CD4-positive, CD25-positive, alpha-beta regulatory T cell (primary cell): ENCODE results near the gene RAB11A. TPM values are rescaled to one million over a fixed set of nuclear protein-coding genes. Genes with fewer than 3 reads are reported as not detected.

Experiments used
- ATAC-seq, 2 donors: fragments of 150-1000 bp; cut with Tn5 transposase; one replicate each; pipeline ENCODE4 v1.10.0; 2021; ENCODE audit warnings: low read depth in 2 of 2, moderate number of reproducible peaks in 2 of 2, moderate library complexity in 1 of 2
- DNase-seq, 3 donors: peaks; one replicate each; pipeline versions ENCODE4 v3.0.0 to v3.0.0-alpha.2; 2012 to 2022; ENCODE audit warnings: mixed read lengths in 1 of 3
- H3K27ac ChIP-seq: one replicate; pipeline ENCODE4 v1.7.0; 2013; ENCODE audit warnings: mild to moderate bottlenecking, low read length; ENCODE audit not compliant: insufficient read depth, poor library complexity, severe bottlenecking
- H3K27me3 ChIP-seq: one replicate; pipeline ENCODE4 v1.7.0; 2013; ENCODE audit warnings: low read length; ENCODE audit not compliant: control insufficient read depth, insufficient read depth
- H3K36me3 ChIP-seq: one replicate; pipeline ENCODE4 v1.7.0; 2013; ENCODE audit warnings: mild to moderate bottlenecking, low read length, moderate library complexity; ENCODE audit not compliant: control insufficient read depth, insufficient read depth
- H3K4me1 ChIP-seq: 2 replicates; pipeline ENCODE4 v1.7.0; 2013; ENCODE audit warnings: mild to moderate bottlenecking, low read length; ENCODE audit not compliant: insufficient read depth, control insufficient read depth, poor library complexity, severe bottlenecking
- H3K4me3 ChIP-seq: one replicate; pipeline ENCODE4 v1.7.0; 2013; ENCODE audit warnings: low read depth, mild to moderate bottlenecking, low read length, moderate library complexity
- H3K9me3 ChIP-seq, 2 experiments: 1 replicate in 1 of 2; 2 replicates in 1 of 2; pipeline ENCODE4 v1.7.0; 2013; ENCODE audit warnings: low read length in 2 of 2, mild to moderate bottlenecking in 1 of 2, moderate library complexity in 1 of 2; ENCODE audit not compliant: control insufficient read depth in 2 of 2
- H3K27ac Mint-ChIP-seq, 3 donors: one replicate each; pipeline ENCODE4 v1.8.0; 2020 to 2022; ENCODE audit warnings: mild to moderate bottlenecking in 3 of 3, mixed read lengths in 3 of 3, moderate library complexity in 2 of 3
- H3K27me3 Mint-ChIP-seq: one replicate; pipeline ENCODE4 v1.8.0; 2022; ENCODE audit warnings: mild to moderate bottlenecking, mixed read lengths
- H3K36me3 Mint-ChIP-seq: one replicate; pipeline ENCODE4 v1.8.0; 2020; ENCODE audit warnings: mixed read lengths
- H3K4me1 Mint-ChIP-seq, 4 donors: one replicate each; pipeline ENCODE4 v1.8.0; 2020 to 2022; ENCODE audit warnings: mixed read lengths in 4 of 4, mild to moderate bottlenecking in 1 of 4
- H3K4me3 Mint-ChIP-seq, 4 donors: one replicate each; pipeline ENCODE4 v1.8.0; 2020 to 2022; ENCODE audit warnings: mild to moderate bottlenecking in 4 of 4, mixed read lengths in 4 of 4, moderate library complexity in 3 of 4
- H3K9me3 Mint-ChIP-seq, 7 donors: one replicate each; pipeline ENCODE4 v1.8.0; 2020 to 2022; ENCODE audit warnings: mixed read lengths in 7 of 7, mild to moderate bottlenecking in 3 of 7, moderate library complexity in 2 of 7
- polyA plus RNA-seq, 4 donors: library from polyadenylated mRNA; unstranded; fragments of 300-500 nt; fragmentation: Illumina TruSeq; gene quantifications; one replicate each; pipeline ENCODE4 v1.2.3, GENCODE V29; 2021
- total RNA-seq: library from RNA; stranded (reverse); gene quantifications from one replicate; pipeline ENCODE4 v1.2.3, GENCODE V29; 2022

Gene RAB11A
- total and polyA plus RNA-seq, 5 donors from 2014 or later = 115 to 330 (median 252) TPM

DNA sequence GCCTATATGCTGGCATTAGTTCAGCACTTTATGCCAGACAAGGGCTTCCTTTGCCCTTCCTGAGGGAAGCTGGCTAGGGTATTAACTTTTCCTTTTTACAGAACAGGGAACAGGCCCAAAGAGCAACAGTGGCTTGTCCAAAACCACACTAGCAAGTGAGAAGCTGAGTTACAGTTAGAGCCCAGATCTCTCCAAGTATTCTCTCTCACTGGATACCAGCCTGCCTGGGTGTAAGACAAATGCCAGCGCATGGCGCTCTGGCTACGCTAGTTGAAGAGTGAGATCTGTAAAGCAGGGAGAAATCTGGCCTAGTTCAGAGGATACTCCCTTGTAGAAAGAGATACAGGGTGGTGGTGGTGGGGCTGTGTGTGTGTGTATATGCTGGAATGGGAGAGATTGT lies 38.4 kb downstream of the RAB11A start:
- Histone ChIP-seq H3K4me1 (no peaks in the 10 kb centered on the region), H3K27ac (no peak overlapping the region), H3K4me3 (no peak overlapping the region), H3K27me3 (no peaks in the 10 kb centered on the region), H3K9me3 (no peaks in the 10 kb centered on the region), H3K36me3 (peaks cover 33% of the 10 kb centered on the region)
- H3K27me3 Mint-ChIP-seq = no peaks in the 10 kb centered on the region
- H3K36me3 Mint-ChIP-seq = peaks cover 42% of the 10 kb centered on the region
- ATAC-seq (no peak), DNase-seq (no peak)
- no peak overlapping the region for H3K4me3 Mint-ChIP-seq
- peaks cover 0 to 3% (median 0%) of the 10 kb centered on the region in 7 donors for H3K9me3 Mint-ChIP-seq
- no peak overlapping the region for H3K27ac Mint-ChIP-seq
- H3K4me1 Mint-ChIP-seq = peaks cover 0 to 6% (median 0%) of the 10 kb centered on the region in 4 donors

DNA sequence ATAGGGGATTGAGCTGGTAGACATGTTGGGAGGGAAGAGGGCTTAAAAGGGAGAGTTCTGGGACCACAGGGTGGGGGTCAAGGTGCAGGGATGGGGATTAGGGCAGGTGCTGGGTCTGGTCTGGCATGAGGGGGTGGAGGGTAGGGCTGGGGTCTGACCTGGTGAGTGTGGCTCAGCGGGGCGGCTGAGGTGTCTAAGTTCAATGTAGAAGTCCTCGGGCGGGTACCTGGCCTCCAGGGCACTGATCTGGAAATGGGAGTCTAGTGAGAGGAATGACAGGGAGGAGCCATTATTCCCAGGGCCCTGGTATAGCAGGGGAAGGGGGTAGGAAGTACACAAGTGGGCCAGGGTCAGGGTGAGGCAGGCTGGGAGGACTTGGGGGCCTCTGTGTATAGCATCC lies 39.6 kb downstream of the RAB11A start:
- ATAC-seq = no peak
- no peaks in the 10 kb centered on the region for H3K9me3 ChIP-seq
- peaks cover 0 to 3% (median 0%) of the 10 kb centered on the region in 7 donors for H3K9me3 Mint-ChIP-seq
- no peak for DNase-seq
- H3K4me3 Mint-ChIP-seq = no peak overlapping the region
- H3K4me1 ChIP-seq = no peaks in the 10 kb centered on the region
- H3K36me3 Mint-ChIP-seq = peaks cover 33% of the 10 kb centered on the region
- H3K27me3 Mint-ChIP-seq = no peaks in the 10 kb centered on the region
- H3K27ac ChIP-seq = no peak overlapping the region
- H3K27ac Mint-ChIP-seq = peak overlapping the region in 1 of 3 donors; percentile 51
- H3K4me1 Mint-ChIP-seq = peaks cover 0 to 4% (median 0%) of the 10 kb centered on the region in 4 donors
- H3K36me3 ChIP-seq = peaks cover 33% of the 10 kb centered on the region
- no peaks in the 10 kb centered on the region for H3K27me3 ChIP-seq
- no peak overlapping the region for H3K4me3 ChIP-seq

DNA sequence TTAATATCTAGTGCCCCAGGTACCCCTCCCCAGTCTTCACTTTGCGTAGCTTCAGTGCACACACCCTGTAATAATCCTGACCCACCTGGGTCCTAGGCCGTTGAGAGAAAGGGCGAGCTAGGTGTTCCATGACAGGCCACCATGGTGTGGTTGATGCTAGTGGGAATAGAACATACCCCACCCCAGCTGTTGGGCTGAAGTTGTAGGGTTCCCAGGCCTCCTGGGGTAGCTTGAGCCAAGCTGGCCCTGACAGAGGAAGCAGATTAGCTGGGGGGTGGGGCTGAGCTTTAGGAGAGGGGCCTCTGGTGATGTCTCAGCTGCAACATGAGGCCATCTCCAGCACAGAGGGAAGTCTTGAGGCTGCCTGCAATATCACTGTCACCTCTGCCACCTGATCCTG lies 40.5 kb downstream of the RAB11A start:
- DNase-seq (no peak), ATAC-seq (no peak)
- Histone ChIP-seq H3K9me3 (no peaks in the 10 kb centered on the region), H3K27me3 (no peaks in the 10 kb centered on the region), H3K27ac (no peak overlapping the region), H3K4me3 (no peak overlapping the region), H3K4me1 (no peaks in the 10 kb centered on the region), H3K36me3 (peaks cover 28% of the 10 kb centered on the region)
- Mint-ChIP-seq H3K27me3 (no peaks in the 10 kb centered on the region), H3K4me1 (peaks cover 0 to 2% (median under 1%) of the 10 kb centered on the region in 4 donors), H3K4me3 (no peak overlapping the region), H3K27ac (no peak overlapping the region), H3K36me3 (peaks cover 30% of the 10 kb centered on the region), H3K9me3 (peaks cover 0 to 3% (median 0%) of the 10 kb centered on the region in 7 donors)

DNA sequence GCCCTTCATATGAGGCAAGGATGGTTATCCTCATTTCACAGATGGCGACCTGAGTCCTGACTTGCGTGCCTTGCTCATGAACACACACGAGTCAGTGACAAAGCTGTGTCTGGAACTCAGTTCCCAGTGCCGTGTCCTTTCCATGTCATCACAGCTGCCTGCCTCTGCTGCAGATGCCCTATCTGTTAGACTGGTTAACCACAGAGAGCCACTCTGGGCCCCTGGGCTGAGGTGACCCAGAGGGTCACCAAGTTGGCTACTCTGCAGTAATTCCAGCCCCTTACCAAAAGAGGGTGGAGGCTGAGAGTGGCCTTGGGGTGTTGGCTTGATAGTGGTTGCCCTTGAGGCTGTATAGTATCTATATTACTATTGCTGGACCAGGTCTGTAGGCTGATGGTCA lies 41.0 kb downstream of the RAB11A start:
- Mint-ChIP-seq H3K27ac (no peak overlapping the region), H3K9me3 (peaks cover 0 to 3% (median 0%) of the 10 kb centered on the region in 7 donors), H3K36me3 (peaks cover 25% of the 10 kb centered on the region), H3K4me3 (no peak overlapping the region), H3K27me3 (no peaks in the 10 kb centered on the region), H3K4me1 (peaks cover 0 to 7% (median under 1%) of the 10 kb centered on the region in 4 donors)
- Histone ChIP-seq H3K27me3 (no peaks in the 10 kb centered on the region), H3K27ac (no peak overlapping the region), H3K4me3 (no peak overlapping the region), H3K4me1 (no peaks in the 10 kb centered on the region), H3K9me3 (no peaks in the 10 kb centered on the region), H3K36me3 (peaks cover 24% of the 10 kb centered on the region)
- ATAC-seq (no peak), DNase-seq (no peak)

DNA sequence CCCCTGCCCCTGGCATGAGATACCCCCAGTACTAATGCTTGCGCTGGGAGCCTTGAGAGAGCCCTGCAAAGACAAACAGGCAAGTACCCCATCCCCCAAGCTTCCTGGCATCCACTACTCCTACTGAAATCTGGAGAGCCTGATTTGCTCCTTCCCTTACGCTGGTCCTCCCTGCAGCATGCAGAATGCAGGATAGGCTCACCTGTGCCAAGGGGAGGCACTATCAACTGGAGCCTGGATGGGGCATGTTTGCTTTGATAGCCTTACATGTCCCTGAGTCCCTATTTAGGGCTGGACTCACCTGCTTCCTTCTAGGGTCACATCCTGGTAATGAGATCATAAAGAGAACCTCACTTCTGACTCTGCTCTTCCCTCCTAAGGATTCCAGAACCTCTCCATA lies 42.9 kb downstream of the RAB11A start:
- no peak overlapping the region for H3K4me3 ChIP-seq
- Mint-ChIP-seq H3K27ac (no peak overlapping the region), H3K4me3 (no peak overlapping the region), H3K9me3 (no peaks in the 10 kb centered on the region), H3K36me3 (peaks cover 13% of the 10 kb centered on the region), H3K27me3 (no peaks in the 10 kb centered on the region), H3K4me1 (peaks cover 0 to 7% (median 2%) of the 10 kb centered on the region in 4 donors)
- no peak for DNase-seq
- H3K36me3 ChIP-seq = peaks cover 11% of the 10 kb centered on the region
- no peak overlapping the region for H3K27ac ChIP-seq
- H3K27me3 ChIP-seq = no peaks in the 10 kb centered on the region
- no peaks in the 10 kb centered on the region for H3K4me1 ChIP-seq
- no peaks in the 10 kb centered on the region for H3K9me3 ChIP-seq
- ATAC-seq = no peak

DNA sequence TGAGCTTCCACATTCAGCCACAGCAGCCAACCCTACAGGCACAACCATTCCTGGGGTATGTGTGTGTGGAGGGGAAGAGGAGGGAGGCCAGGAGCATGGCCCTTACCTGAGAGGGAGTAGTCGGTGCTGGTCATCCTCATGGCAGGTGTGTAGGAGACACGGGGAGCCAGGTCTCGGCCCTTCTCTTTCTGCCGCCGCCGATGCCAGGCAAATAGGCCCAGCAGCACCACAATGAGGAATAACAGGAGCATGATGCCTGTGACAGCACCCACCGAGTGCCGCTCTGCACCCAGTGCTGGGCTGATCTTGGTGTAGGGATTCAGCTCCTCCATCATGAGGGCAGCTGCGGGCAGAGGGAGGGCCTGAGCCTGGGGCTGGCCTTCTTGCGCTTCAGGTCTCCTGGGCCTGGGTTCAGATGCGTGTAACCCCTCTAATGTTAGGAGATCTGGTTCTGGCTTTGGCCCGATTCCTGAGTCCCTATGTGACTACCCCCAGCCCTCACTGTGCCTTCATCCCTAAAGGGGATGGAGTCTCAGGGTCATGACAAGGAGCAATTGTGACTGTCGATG lies 44.4 kb downstream of the RAB11A start:
- ATAC-seq = no peak
- no peaks in the 10 kb centered on the region for H3K27me3 ChIP-seq
- H3K4me1 ChIP-seq = no peaks in the 10 kb centered on the region
- no peaks in the 10 kb centered on the region for H3K9me3 Mint-ChIP-seq
- no peak overlapping the region for H3K27ac ChIP-seq
- no peaks in the 10 kb centered on the region for H3K27me3 Mint-ChIP-seq
- peaks cover 0 to 11% (median 3%) of the 10 kb centered on the region in 4 donors for H3K4me1 Mint-ChIP-seq
- no peak overlapping the region for H3K4me3 Mint-ChIP-seq
- H3K9me3 ChIP-seq = no peaks in the 10 kb centered on the region
- H3K4me3 ChIP-seq = no peak overlapping the region
- H3K36me3 ChIP-seq = peaks cover 8% of the 10 kb centered on the region
- H3K36me3 Mint-ChIP-seq = peaks cover 10% of the 10 kb centered on the region
- no peak overlapping the region for H3K27ac Mint-ChIP-seq
- no peak for DNase-seq

DNA sequence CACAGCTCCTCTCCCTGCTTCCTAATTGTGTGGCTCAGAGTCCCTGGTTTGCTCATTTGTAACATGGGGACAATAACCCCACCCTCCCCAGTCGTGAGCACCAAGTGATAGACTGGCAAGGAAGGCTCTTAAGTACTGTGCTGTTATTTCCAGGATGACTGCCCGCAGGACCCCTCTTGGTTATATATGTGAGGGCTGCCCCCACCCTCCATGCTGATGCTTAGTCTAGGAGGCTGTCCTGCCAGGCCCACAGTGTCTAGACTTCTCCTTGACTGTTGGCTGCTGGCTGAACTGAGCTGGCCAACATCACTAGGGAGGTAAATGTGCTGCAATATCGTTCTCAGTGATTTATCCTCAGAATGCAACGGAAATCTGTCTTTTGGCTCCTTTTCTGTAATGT lies 45.1 kb downstream of the RAB11A start:
- Mint-ChIP-seq H3K9me3 (no peaks in the 10 kb centered on the region), H3K4me1 (peaks cover 0 to 11% (median 3%) of the 10 kb centered on the region in 4 donors), H3K27ac (peak overlapping the region in 1 of 3 donors; percentile 43), H3K36me3 (peaks cover 9% of the 10 kb centered on the region), H3K27me3 (no peaks in the 10 kb centered on the region), H3K4me3 (no peak overlapping the region)
- peaks cover 8% of the 10 kb centered on the region for H3K36me3 ChIP-seq
- no peaks in the 10 kb centered on the region for H3K27me3 ChIP-seq
- no peaks in the 10 kb centered on the region for H3K9me3 ChIP-seq
- DNase-seq (no peak), ATAC-seq (no peak)
- no peak overlapping the region for H3K27ac ChIP-seq
- no peak overlapping the region for H3K4me3 ChIP-seq
- H3K4me1 ChIP-seq = no peaks in the 10 kb centered on the region
